HG03045 (cell line): ENCODE measurements around the gene ANKRD18A.
"Not testable (repeated sequence)": the region's sequence is repeated elsewhere in the genome, so short reads cannot be mapped to it uniquely, and the experiment has no call there.

ENCODE experiments used
- ATAC-seq: cut with Tn5 transposase; IDR thresholded peaks from one replicate; pipeline ENCODE4 v1.9.1; 2021; ENCODE audit warnings: mild to moderate bottlenecking, moderate library complexity; ENCODE audit not compliant: unreplicated experiment

ANKRD18A gene

DNA sequence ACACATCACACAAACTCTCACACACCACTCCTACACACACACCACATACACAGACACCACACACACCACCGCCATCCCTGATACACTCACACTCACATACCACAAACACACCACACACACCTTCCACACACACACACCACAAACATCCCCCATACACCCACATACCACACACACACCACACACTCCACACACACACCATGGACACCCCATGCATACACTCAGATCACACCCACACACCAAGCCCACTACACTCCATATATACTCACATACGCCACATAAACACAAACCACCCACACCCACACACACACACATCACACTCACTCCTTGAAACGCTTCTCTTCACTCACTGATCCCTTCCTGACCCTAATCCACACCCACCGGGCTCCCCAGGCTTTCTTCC lies 9.1 kb upstream of the ANKRD18A start:
- no peak for ATAC-seq

DNA sequence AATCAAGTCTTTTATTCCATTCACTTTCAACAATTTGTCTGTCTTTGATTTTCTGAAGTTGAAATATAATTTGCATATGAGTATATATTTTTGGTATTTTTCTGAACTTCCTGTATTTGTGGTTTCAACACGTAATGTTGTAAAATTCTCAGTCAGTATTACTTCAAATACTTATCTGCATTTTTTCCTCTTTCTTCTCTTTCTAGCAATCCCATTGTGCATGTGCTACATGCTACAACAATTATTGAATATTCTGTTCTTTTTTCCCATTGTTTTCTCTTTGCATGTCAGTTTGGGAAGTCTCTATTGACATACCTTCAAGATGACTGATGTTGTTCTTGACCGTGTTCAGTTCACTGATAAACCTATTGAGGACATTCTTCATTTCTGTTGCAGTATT lies 5.6 kb upstream of the ANKRD18A start:
- ATAC-seq: no peak

DNA sequence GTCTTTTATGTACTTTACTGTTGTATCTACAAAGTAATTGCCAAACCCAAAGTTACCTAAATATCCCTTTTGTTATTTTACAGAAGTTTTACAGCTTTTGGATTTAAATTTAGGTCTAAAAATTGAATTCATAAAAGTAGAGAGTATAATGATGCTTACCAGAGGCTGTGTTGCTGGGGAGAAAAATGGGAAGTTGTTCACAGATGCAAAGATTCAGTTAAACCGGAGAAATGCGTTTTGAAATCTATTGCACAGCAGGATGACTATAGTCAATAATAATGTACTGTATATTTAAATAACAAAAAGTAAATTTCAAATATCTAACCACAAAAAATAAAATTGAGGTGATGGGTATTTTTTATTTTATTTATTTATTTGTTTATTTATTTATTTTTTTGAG lies 2.6 kb upstream of the ANKRD18A start:
- no peak for ATAC-seq

DNA sequence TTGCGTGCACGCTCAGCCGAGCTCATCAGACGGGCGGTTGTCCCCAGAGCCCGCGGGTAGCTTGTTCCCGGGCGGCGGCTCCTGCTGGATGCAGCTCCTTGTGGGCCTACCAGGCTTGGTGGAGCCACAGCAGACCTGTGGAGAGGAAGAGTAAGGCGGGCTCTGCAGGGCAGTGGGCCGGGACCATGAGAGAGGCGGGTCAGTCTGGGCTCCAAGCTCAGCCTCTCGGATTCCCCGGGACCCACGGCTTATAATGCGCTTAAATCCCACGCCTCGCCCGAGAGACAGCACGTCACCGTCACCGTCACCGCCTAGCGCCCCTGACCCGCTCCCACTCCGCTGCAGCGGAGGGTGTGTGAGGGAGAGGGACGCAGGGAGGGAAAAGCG lies 1.9 kb upstream of the ANKRD18A start:
- ATAC-seq: no peak

DNA sequence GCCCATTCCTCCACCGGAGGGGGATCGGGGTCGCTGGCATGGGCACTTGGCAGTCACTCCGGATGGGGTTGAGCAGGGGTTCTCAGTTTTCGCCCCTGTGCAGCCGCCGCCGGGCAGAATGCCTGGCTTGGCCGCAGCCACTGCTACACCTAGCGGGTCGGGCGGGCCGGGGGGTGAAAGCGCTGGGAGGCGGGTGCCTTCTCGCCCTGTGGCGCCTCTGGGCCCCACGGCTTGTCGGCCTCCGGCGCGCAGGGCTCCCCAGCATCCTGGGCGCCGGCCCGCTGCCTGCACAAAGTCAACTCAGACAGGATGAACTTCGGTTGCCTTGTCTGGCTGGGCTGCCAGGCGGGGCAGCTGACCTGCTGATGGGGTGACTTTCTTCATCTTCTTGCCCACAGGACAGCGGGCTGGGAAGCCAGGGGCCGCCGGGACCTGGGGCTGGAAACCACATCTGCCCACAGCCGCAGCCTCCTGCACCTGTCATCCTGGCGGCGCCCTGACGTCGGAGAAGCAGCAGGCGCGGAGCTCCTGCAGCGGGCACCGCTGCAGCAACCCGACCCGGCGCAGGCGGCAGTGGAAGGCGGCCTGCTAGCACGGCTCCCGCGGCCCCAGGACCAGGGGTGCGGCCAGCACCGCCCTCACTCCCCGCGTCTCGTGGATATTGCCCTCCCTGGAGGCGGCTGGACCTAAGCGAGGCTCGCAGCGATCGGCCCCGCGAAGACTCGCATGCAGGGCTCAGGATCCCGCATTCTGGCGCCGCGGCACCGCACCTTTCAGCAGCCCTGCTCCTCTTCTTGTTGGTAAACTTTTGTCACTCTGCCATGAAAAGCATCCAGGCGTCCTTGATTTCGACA lies 1.3 kb upstream of the ANKRD18A start:
- peak; percentile 38 for ATAC-seq

DNA sequence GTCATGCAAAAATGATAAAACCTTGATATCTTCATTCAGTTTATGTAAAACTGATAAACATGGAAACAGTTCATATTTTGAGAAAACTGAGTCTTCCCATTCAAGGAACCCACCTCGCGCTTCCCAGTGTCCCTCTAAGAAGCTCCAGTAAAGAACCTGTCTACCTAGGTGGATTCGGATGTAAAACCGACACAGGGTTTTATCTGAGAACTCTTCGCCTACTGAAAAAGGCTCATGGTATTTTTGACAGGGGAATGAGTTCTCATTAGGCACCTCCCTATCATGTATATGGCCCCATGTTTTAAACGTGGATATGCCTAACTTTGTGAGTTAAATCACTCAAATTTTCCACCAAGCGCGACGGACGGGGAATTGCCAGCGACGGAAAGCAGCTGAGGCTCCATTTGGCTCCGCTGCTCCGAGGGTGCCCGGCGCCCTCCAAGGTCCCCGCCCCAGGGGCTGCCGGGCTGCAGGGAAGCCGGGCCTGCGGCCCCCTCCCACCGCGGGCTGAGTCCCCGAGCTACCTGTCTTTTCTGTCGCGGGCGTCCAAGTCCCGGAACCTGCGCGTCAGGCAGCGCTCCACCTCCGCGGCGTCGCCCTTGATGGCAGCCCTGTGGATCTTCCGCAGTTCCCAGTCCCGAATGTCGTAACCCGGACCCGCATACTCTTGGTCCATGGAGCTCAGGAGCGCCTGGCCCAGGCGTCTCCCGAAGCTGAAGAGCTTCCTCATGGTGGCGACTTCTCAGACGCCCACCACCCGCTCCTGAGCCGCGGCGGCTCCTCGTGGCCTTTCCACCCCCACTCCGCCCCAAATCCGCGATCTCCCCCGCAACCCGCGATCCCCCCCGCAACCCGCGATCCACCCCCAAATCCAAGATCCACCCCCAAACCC lies 594 bp downstream of the ANKRD18A start:
- no peak for ATAC-seq

DNA sequence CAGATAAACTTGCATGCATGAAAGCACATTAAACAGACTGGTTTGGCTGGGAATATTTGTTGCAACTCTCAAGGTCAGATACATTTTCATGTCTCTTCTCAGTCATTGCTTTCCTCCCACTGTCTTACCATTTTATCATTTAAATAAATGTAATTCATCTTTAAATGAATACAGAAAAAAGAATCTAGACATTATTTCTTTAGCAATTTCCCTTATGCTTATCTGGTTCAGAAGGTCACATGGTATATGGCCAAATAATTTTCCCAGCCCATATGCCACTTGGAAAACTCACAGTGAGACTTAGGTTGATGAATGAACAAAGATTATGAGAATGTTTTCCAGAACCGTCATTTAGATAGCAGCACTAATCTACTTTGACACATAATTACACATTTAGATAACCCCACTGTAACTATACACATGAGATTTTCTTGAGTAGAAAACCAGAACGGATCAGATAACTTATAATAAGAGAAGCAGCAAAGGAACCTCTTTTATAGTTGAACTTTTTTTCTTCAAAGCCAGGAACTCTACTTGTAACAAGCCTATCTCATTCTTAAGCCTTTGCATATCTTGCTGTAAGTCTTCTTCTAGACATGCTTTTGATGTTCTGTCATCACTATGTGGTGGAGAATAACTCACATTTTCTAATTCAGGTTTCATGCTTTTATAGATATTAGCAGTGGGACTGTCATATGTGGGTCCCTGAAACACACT lies 22.2 kb downstream of the ANKRD18A start:
- not testable (repeated sequence) for ATAC-seq

DNA sequence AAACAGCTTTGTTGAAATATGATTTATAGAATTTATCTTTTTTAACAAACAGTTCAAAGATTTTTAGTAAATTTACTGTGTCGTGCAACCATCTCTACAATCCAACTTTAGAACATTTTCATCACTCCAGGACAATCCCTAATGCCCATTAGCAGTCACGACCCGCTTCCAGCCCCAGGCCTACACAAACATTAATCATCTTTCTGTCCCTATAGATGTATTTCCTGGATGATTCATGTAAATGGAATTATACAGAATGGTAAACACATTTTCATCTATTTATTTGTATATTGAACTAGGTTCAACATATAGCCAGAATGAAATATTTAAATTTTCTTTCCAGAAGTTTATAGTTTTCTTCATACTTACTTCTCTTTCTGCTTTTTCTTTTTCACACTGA lies 25.3 kb downstream of the ANKRD18A start:
- ATAC-seq: not testable (repeated sequence)

DNA sequence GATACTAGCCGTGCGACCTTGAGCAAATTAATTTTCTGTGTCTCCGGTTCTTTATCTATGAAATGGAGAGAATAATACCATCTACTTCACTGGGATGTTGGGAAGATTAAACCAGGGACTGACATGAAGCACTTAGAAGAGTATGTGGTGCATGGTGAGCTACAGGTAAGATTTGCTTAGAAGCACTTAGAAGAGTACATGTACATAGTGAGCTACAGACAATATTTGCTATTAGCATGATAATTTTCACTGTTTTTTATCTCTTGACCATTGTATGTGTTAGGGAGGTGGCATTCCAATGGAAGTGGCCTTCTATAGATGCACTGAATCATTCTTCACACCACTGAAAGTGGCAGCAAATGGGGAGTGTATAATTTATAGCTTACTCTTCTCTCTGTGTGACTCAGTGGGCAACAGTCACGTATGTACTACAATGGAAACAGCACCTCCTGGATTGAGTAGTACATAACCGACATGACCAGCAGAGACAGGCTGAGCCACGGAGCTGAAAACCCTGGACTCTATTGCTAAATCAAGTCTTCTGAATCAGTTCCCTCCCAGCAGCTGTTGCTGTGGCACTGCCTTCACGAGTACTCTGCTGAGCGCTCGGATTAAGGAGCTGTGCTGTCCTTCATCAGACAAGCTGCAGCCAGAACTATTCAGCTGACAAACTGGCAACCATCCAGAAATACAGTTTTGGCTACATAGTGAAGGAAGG lies 28.9 kb downstream of the ANKRD18A start:
- ATAC-seq: not testable (repeated sequence)

DNA sequence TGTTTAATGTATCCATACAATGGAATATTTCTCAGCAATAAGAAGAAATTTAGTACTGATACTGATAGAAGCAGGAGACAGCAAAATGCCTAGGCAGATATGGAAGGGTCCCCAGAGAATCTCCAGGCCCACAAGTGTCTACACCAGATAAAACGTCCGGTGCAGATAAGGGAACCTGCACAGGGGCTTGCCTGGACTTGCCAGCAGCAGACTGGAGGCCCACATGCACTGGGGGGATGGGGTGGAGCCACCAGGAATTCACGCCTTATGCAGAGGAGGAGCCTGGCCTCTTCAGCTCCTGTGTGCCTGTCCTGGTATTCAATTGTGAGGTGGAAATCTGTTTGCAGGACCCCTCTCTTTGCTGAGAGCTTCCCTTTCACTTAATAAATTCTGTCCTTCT lies 36.6 kb downstream of the ANKRD18A start:
- not testable (repeated sequence) for ATAC-seq

DNA sequence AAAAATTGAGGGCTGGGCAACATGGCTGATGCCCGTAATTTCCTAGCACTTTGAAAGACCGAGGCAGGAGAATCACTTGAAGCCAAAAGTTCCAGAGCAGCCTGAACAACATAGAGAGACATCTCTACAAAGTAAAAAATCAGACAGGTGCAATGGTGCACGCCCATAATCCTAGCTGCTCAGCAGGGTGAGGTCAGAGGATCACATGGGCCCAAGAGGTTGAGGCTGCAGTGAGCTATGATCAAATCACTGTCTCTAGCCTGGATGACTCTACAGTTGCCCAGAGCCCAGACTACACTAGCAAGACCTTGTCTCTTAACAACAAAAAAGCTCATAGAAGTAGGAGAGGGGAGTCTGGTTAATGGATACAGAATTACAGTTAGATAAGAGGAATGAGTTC lies 40.3 kb downstream of the ANKRD18A start:
- not testable (repeated sequence) for ATAC-seq

DNA sequence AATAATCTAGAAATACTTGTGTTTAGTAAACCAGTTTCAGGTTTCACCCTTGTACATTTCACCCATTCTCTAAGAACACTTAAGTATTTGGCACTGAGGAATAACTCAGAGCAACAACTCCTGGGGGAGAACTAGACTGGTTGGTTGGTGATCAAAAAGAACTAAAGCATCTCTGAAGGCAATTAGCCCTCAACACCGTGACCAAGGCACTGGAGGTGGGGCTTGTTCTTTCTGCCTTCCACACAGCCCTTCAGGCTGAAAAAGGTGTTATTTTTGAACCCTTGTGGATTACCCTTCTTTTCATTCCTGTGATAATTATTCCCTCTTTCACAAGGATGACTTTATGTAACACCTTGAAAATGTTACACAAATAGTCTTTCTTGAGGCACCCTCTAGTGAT lies 44.2 kb downstream of the ANKRD18A start:
- ATAC-seq: not testable (repeated sequence)

DNA sequence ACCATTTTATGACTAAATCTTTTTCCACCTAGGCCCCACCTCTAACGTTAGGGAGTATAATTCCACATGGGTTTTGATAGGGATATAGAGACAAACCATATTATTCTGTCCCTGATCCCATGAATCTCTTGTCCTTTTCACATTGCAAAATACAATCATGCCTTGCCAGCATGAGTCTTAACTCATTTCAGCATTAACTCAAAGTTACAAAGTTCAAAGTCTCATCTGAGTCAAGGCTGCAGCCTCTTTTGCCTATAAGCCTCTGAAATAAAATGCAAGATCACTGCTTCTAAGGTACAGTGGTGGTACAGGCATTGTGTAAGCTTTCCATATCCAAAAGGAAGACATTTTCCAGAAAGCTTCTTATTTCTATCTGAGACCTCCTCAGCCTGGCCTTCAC lies 54.3 kb downstream of the ANKRD18A start:
- ATAC-seq: not testable (repeated sequence)

DNA sequence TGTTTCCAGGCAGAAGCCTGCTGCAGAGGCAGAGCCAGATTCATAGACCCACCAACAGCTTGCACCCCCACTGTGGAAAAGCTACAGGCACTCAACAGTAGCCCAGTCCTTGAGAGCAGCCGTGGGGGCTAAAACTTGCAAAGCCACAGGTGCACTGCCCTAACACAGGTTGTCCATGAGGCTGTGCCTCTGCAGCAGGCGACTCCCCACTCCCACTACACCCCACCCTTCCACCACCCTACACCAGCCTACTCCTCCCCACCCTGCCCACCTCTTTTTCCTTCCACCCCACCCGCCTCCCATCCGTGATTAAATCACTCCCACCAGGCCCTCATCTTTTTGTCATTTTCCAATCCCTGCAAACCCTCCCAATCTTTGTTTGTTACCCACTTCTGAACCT lies 55.2 kb downstream of the ANKRD18A start:
- not testable (repeated sequence) for ATAC-seq

DNA sequence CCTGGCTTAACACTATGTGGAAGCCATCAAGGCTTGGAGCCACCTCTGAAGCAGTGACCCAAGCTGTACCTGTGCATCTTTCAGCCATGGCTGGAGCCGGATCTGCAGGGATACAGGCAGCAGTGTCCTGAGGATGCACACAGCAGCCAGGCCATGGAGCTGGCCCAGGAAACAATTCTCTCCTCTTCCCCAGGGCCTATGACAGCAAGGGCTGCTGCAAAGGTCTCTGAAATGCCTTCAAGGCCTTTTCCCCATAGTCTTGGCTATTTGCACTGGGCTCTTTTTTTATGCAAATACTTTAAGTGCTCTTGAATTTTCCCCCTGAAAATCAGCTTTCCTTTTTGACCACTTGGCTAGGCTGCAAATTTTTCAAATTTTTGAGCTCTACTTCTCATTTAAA lies 56.5 kb downstream of the ANKRD18A start:
- ATAC-seq: not testable (repeated sequence)

DNA sequence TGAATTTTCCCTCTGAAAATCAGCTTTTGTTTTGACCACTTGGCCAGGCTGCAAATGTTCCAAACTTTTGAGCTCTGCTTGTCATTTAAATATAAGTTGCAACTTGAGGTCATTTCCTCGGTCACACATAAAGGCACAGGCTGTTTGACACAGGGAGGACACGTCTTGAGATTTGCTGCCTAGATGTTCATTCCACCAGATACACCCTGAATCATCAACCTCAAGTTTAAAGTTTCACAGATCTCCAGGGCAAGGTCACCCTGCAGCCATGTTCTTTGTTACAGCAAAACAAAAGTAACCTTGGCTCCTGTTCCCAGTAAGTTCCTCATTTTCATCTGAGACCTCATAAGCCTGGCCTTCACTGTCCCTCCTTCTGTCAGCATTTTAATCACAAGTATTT lies 59.3 kb downstream of the ANKRD18A start:
- not testable (repeated sequence) for ATAC-seq

DNA sequence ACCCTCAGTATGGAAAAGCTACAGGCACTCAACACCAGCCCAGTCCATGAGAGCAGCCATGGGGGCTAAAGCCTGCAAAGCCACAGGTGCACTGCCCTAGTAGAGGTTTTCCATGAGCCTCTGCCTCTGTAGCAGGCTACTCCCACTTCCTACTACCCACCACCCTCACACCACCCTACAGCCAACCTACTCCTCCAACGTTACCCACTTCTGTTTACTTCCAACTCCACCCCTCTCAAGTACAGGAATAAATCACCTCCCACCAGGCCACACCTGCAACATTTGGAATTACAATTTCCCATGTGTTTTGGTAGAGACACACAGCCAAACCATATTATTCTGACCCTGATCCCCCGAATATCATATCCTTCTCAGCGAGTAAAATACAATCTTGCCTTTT lies 61.2 kb downstream of the ANKRD18A start:
- not testable (repeated sequence) for ATAC-seq

DNA sequence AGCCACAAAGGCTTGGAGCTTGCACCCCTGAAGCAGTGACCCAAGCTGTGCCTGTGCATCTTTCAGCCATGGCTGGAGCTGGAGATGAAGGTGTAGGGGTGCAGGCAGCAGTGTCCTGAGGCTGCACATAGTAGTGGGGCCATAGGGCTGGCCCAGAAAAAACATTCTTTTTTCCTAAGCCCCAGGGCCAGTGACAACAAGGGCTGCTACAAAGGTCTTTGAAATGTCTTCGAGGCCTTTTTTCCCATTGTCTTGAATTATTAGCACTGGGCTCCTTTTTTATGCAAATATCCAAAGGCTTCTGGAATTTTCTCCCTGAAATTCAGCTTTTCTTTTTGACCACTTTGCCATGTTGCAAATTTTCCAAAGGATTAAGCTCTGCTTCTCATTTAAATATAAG lies 62.6 kb downstream of the ANKRD18A start:
- not testable (repeated sequence) for ATAC-seq

DNA sequence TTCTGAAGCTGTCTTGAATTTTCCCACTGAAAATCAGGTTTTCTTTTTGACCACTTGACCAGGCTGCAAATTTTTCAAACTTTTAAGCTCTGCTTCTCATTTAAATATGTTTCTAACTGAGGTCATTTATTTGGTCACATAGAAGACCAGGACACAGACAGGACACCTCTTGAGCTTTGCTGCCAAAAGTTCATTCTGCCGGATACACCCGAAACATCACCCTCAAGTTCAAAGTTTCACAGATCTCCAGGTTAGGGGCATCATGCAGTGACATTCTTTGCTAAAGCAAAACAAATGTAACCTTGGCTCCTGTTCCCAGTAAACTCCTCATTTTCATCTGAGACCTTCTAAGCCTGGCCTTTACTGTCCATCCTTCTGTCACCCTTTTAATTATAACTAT lies 65.4 kb downstream of the ANKRD18A start:
- ATAC-seq: not testable (repeated sequence)

DNA sequence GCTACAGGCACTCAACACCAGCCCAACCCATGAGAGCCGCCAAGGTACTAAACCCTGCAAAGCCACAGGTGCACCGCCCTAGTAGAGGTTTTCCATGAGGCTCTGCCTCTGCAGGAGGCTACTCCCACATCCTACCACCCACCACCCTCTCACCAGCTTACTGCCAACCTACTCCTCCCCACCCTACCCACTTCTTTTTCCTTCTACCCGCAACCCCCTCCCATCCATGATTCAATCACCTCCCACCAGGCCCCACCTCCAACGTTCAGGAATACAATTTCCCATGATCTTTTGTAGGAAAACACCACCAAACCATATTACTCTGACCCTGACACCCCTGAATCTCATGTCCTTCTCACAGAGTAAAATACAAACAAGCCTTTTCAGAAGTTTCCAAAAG lies 67.4 kb downstream of the ANKRD18A start:
- not testable (repeated sequence) for ATAC-seq
